K562 (cell line): ENCODE data around the gene PBRM1. TPM values are rescaled to one million over a fixed set of nuclear protein-coding genes. Genes with fewer than 3 reads are reported as not detected.

Experiments used
- CEBPG ChIP-seq, 3 experiments: fragments of 200-800 bp in 1 of 3; sonication (Bioruptor generic) in 1 of 3; sonication (generic) in 1 of 3; formaldehyde crosslinking in 1 of 3; IDR thresholded peaks in 2 of 3; conservative IDR thresholded peaks in 1 of 3; 2 replicates each; pipeline versions ENCODE4 v1.6.1 to v1.8.0; 2016 to 2022; ENCODE audit warnings: missing compliant biosample characterization in 2 of 3, missing genetic modification characterization in 2 of 3, mild to moderate bottlenecking in 1 of 3, missing genetic modification reagents in 1 of 3
- ESRRA ChIP-seq: fragments of 450-650 bp; IDR thresholded peaks from 2 replicates; pipeline ENCODE4 v1.6.1; 2014; ENCODE audit warnings: low read depth, mild to moderate bottlenecking, moderate library complexity, borderline replicate concordance
- ESRRB ChIP-seq: fragments of 250-450 bp; sonication (Bioruptor Pico); IDR thresholded peaks from 2 replicates; pipeline ENCODE4 v1.5.0; 2020; ENCODE audit warnings: mild to moderate bottlenecking, moderate library complexity, borderline replicate concordance
- HCFC1 ChIP-seq: IDR thresholded peaks from 2 replicates; pipeline ENCODE4 v1.6.1; 2012; ENCODE audit warnings: low read depth, low read length, improper control_type of control experiment
- MCM3 ChIP-seq: fragments of 450-650 bp; IDR thresholded peaks from 2 replicates; pipeline ENCODE4 v1.6.1; 2016
- NONO ChIP-seq, 2 experiments: fragments of 200-400 bp in 1 of 2; fragments of 450-650 bp in 1 of 2; formaldehyde crosslinking in 1 of 2; IDR thresholded peaks; 2 replicates each; pipeline ENCODE4 v1.6.1; 2017; ENCODE audit warnings: low read depth in 2 of 2, mild to moderate bottlenecking in 2 of 2, moderate library complexity in 2 of 2, low read length in 1 of 2
- NR2C2 ChIP-seq, 2 experiments: fragments of 200-800 bp in 1 of 2; sonication (Bioruptor generic) in 1 of 2; sonication (generic) in 1 of 2; formaldehyde crosslinking in 1 of 2; IDR thresholded peaks; 2 replicates each; pipeline versions ENCODE4 v1.6.1 to v1.8.0; 2016 to 2022; ENCODE audit warnings: mild to moderate bottlenecking in 1 of 2, missing compliant biosample characterization in 1 of 2, missing genetic modification characterization in 1 of 2, missing genetic modification reagents in 1 of 2
- NUFIP1 ChIP-seq: fragments of 450-650 bp; IDR thresholded peaks from 2 replicates; pipeline ENCODE4 v1.6.1; 2018; ENCODE audit not compliant: partially characterized antibody
- RB1 ChIP-seq: fragments of 450-650 bp; IDR thresholded peaks from 2 replicates; pipeline ENCODE4 v1.6.1; 2017; ENCODE audit warnings: low read depth, mild to moderate bottlenecking
- SAFB2 ChIP-seq: fragments of 200-400 bp; formaldehyde crosslinking; IDR thresholded peaks from 2 replicates; pipeline ENCODE4 v1.6.1; 2018; ENCODE audit warnings: borderline replicate concordance, low read length, low read depth, moderate library complexity; ENCODE audit not compliant: severe bottlenecking
- SMAD1 ChIP-seq: fragments of 150-350 bp; IDR thresholded peaks from 2 replicates; pipeline ENCODE4 v1.6.1; 2014; ENCODE audit warnings: low read length, low read depth; ENCODE audit not compliant: partially characterized antibody
- ZNF143 ChIP-seq: sonication (generic); formaldehyde crosslinking; IDR thresholded peaks from 2 replicates; pipeline ENCODE4 v1.9.0; 2022; ENCODE audit warnings: mild to moderate bottlenecking, missing genetic modification reagents
- polyA plus RNA-seq, 8 experiments: library from polyadenylated mRNA; depleted of rRNA in 4 of 8; stranded (reverse) in 5 of 8; unstranded in 3 of 8; fragments of >200 nt; fragmentation: Nextera tagmentation in 2 of 8; fragmentation: Illumina TruSeq in 1 of 8; extraction: Ambion mirVana in 2 of 8; extraction: Trizol in 1 of 8; gene quantifications; 2 replicates each; pipeline versions ENCODE4 v1.2.1 to v1.2.3, GENCODE V29; 2011 to 2014; ENCODE audit warnings: inconsistent platforms in 1 of 8, missing spikeins in 1 of 8
- total RNA-seq, 7 experiments: library from RNA; depleted of rRNA in 6 of 7; stranded (reverse); fragments of >200 nt in 6 of 7; fragmentation: Illumina TruSeq in 2 of 7; extraction: Trizol in 2 of 7; gene quantifications; 2 replicates each; pipeline versions ENCODE4 v1.2.1 to v1.2.3, GENCODE V29; 2011 to 2021; ENCODE audit warnings: low replicate concordance in 1 of 7
- TF ChIP-seq, protein P1 (sequence below): sonication (generic); formaldehyde crosslinking; IDR thresholded peaks from 2 replicates; pipeline ENCODE4 v1.9.0; 2022; ENCODE audit warnings: mild to moderate bottlenecking, missing genetic modification reagents
- TF ChIP-seq, protein P2 (sequence below), 2 experiments: IDR thresholded peaks in 1 of 2; conservative IDR thresholded peaks in 1 of 2; 2 replicates each; pipeline ENCODE4 v1.6.1; 2016; ENCODE audit warnings: low read depth in 2 of 2, mild to moderate bottlenecking in 1 of 2, missing compliant biosample characterization in 1 of 2, missing genetic modification characterization in 1 of 2, moderate library complexity in 1 of 2
- TF ChIP-seq, protein P3 (sequence below): fragments of 250-450 bp; sonication (Bioruptor Pico); IDR thresholded peaks from 2 replicates; pipeline ENCODE4 v1.4.0; 2020
- TF ChIP-seq, protein P4 (sequence below), 2 experiments: IDR thresholded peaks; 2 replicates each; pipeline ENCODE4 v1.6.1; 2011; ENCODE audit warnings: borderline replicate concordance in 1 of 2, control low read depth in 1 of 2, low read depth in 1 of 2, low read length in 1 of 2, mild to moderate bottlenecking in 1 of 2, mixed read lengths in 1 of 2, moderate library complexity in 1 of 2; ENCODE audit not compliant: insufficient read depth in 1 of 2, insufficient read length in 1 of 2, poor library complexity in 1 of 2, severe bottlenecking in 1 of 2; ENCODE audit errors: extremely low read depth in 1 of 2

Gene PBRM1
- total and polyA plus RNA-seq, 9 of the 15 experiments (the other 6 are each of a cell fraction or from before 2014, with no cell fraction given), result 3.9 to 31.8 (median 19.0) TPM

DNA sequence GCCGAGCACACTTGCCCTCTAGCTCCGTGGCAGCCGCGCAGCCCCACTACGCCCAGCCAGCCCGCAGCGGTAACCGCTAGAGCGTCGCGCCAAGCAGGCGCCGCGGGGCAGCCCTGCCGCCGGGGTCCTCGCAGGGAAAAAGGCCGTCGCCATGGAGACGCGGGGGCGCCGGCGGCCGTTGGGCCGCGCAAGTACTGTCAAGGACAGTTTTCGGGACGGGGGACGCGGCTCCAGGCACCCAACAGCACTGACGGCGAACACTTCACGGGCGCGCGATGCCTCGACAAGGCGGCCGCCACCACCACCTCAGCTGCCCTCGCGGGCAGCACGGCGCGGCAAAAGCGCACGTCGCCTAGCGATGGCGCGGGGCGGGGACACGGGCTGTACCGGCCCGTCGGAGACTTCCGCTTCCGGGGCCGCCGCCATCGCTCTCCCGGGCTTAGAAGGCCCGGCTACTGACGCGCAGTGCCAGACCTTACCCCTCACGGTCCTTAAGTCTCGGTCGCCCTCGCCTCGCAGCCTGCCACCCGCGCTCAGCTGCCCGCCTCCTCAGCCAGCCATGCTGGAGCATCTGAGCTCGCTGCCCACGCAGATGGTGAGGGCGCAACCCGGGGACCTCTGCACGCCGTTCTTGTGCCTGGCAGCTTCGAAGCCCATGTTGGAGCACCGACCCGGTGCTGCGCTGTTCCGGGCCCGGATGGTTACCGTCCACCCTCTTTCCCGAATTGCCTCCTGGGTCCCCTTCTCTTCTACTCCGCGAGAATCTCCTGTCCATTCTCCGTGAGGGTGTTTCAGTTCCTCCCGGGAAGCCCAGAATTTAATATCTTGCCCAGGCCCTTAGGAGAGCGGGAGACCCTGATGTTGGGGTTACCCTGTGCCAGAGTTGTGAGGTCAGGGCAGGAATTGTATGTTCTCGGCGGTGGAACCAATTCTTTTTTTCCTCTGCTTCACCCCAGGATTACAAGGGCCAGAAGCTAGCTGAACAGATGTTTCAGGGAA is 20.3 kb upstream of the PBRM1 start, which contains the start of the genes GLT8D1 and SPCS1 (continued):
- no peak for TF ChIP-seq ESRRB (CRISPR knock-in tag)
- no peak for TF ChIP-seq SAFB2
- peak; percentile 43 to 54; a peak in 3 of 4 replicates for TF ChIP-seq NONO (IDR thresholded peaks at IDR 0.05; ENCODE audit: low read depth in 2 of 2, low read length in 1 of 2)
- peak; percentile 67; the same call in 1 of the 2 replicates for TF ChIP-seq RB1
- TF ChIP-seq ESRRA, result peak; percentile 50; the same call in 1 of the 2 replicates
- TF ChIP-seq, protein P1, sequence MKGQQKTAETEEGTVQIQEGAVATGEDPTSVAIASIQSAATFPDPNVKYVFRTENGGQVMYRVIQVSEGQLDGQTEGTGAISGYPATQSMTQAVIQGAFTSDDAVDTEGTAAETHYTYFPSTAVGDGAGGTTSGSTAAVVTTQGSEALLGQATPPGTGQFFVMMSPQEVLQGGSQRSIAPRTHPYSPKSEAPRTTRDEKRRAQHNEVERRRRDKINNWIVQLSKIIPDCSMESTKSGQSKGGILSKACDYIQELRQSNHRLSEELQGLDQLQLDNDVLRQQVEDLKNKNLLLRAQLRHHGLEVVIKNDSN (CRISPR knock-in tag), result peak; percentile 17; the same call in 1 of the 2 replicates
- 0 out of 2 replicates have a peak, but pooled peaks have one; percentile 35 for TF ChIP-seq ZNF143 (CRISPR knock-in tag)
- TF ChIP-seq NUFIP1, result no peak
- TF ChIP-seq SMAD1, result no peak
- TF ChIP-seq, protein P2, sequence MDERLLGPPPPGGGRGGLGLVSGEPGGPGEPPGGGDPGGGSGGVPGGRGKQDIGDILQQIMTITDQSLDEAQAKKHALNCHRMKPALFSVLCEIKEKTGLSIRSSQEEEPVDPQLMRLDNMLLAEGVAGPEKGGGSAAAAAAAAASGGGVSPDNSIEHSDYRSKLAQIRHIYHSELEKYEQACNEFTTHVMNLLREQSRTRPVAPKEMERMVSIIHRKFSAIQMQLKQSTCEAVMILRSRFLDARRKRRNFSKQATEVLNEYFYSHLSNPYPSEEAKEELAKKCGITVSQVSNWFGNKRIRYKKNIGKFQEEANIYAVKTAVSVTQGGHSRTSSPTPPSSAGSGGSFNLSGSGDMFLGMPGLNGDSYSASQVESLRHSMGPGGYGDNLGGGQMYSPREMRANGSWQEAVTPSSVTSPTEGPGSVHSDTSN (CRISPR knock-in tag; IDR thresholded peaks at IDR 0.05; ENCODE audit: low read depth), result no peak
- TF ChIP-seq, protein P2 (tag; conservative IDR thresholded peaks at IDR 0.05; ENCODE audit: low read depth), result no peak
- TF ChIP-seq, protein P3, sequence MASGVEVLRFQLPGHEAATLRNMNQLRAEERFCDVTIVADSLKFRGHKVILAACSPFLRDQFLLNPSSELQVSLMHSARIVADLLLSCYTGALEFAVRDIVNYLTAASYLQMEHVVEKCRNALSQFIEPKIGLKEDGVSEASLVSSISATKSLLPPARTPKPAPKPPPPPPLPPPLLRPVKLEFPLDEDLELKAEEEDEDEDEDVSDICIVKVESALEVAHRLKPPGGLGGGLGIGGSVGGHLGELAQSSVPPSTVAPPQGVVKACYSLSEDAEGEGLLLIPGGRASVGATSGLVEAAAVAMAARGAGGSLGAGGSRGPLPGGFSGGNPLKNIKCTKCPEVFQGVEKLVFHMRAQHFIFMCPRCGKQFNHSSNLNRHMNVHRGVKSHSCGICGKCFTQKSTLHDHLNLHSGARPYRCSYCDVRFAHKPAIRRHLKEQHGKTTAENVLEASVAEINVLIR (CRISPR knock-in tag), result peak; percentile 55
- no peak for TF ChIP-seq MCM3
- peak; percentile 93 for TF ChIP-seq NR2C2 (CRISPR knock-in tag; IDR thresholded peaks at IDR 0.05)
- TF ChIP-seq NR2C2 (tag; IDR thresholded peaks at IDR 0.05), result peak; percentile 99
- TF ChIP-seq, protein P4, sequence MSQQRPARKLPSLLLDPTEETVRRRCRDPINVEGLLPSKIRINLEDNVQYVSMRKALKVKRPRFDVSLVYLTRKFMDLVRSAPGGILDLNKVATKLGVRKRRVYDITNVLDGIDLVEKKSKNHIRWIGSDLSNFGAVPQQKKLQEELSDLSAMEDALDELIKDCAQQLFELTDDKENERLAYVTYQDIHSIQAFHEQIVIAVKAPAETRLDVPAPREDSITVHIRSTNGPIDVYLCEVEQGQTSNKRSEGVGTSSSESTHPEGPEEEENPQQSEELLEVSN (IDR thresholded peaks at IDR 0.05; ENCODE audit: borderline replicate concordance in 1 of 2, extremely low read depth in 1 of 2, insufficient read depth in 1 of 2, insufficient read length in 1 of 2, low read depth in 1 of 2, low read length in 1 of 2, poor library complexity in 1 of 2, severe bottlenecking in 1 of 2), result peak; percentile 59 to 69
- peak; percentile 72 for TF ChIP-seq HCFC1
- no peak for TF ChIP-seq CEBPG (CRISPR knock-in tag; IDR thresholded peaks at IDR 0.05)
- no peak for TF ChIP-seq CEBPG (tag; conservative IDR thresholded peaks at IDR 0.05 in 1 of 2, IDR thresholded peaks at IDR 0.05 in 1 of 2)
